ENCODE data around the gene SUGCT. TPM values are rescaled to one million over a fixed set of nuclear protein-coding genes. Genes with fewer than 3 reads are reported as not detected.
"Not testable (repeated sequence)": the region's sequence is repeated elsewhere in the genome, so short reads cannot be mapped to it uniquely, and the experiment has no call there.

SUGCT gene
- total and polyA plus RNA-seq, 8 donors: 0.87 to 8.0 (median 2.9) TPM; not detected in 1

- TF ChIP-seq POLR2AphosphoS5 (IDR thresholded peaks at IDR 0.05) (no peak), POLR2A (IDR thresholded peaks at IDR 0.05) (no peak), CTCF (IDR thresholded peaks at IDR 0.05) (no peak), EP300 (IDR thresholded peaks at IDR 0.05) (no peak)
- H3K27ac ChIP-seq: no peak overlapping the region
- H3K9me3 ChIP-seq: no peaks in the 10 kb centered on the region
- no peaks in the 10 kb centered on the region for H3K36me3 ChIP-seq
- H3K4me1 ChIP-seq: no peaks in the 10 kb centered on the region
- WGBS, 5 donors: 15 to 34% (median 22%) methylated on average over 3 of the region's 3 CpGs
- DNase-seq: no peak
- no peaks in the 10 kb centered on the region for H3K27me3 ChIP-seq
- no peak overlapping the region for H3K4me3 ChIP-seq
- intact Hi-C loops (cut with DNase I; ENCODE audit: low total_unique reads): no loop called here
Observed at GRCh38 chr7:40263752-40264390, 129.1 kb downstream of the SUGCT start.

DNA sequence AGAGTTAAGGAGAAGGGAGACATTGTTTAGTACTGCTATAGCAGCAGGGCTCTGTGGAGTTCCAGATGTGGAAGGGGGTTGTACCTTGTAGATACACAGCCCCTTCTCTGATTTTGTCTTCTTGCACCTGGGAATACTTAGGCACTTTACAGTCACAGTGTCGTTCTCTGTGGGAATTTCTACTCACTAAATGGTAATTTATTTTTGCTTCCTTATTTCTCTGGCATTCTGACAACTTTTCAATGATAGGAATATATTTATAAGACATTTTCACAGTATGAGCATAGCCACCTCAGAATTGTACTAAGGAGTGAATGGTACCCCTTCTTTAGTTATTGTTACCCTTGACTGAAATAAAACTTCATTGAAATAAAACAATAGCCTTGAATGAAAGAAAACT is 132.8 kb downstream of the SUGCT start:
- no peaks in the 10 kb centered on the region for H3K27me3 ChIP-seq
- intact Hi-C loops (cut with DNase I; ENCODE audit: low total_unique reads): no loop called here
- TF ChIP-seq POLR2A (IDR thresholded peaks at IDR 0.05): no peak
- TF ChIP-seq POLR2AphosphoS5 (IDR thresholded peaks at IDR 0.05): no peak
- no peak for TF ChIP-seq CTCF (IDR thresholded peaks at IDR 0.05)
- no peak for TF ChIP-seq EP300 (IDR thresholded peaks at IDR 0.05)
- no peak for DNase-seq
- no peak overlapping the region for H3K4me3 ChIP-seq
- H3K27ac ChIP-seq: no peak overlapping the region
- WGBS, 5 donors: 26 to 46% (median 41%) methylated on average over 1 of the region's 1 CpG
- H3K9me3 ChIP-seq: no peaks in the 10 kb centered on the region
- no peaks in the 10 kb centered on the region for H3K4me1 ChIP-seq
- H3K36me3 ChIP-seq: no peaks in the 10 kb centered on the region

GRCh38 chr7:40268810-40269209 is 134.0 kb downstream of the SUGCT start:
- H3K27me3 ChIP-seq; H3K36me3 ChIP-seq; H3K4me1 ChIP-seq; H3K9me3 ChIP-seq; H3K4me3 ChIP-seq; intact Hi-C loops (cut with DNase I; ENCODE audit: low total_unique reads): not testable (repeated sequence)
- peak overlapping the region in 1 of 5 donors; percentile 22 for H3K27ac ChIP-seq
- peak in 1 of 2 donors; percentile 14 for DNase-seq
- WGBS, 5 donors: 66 to 92% (median 87%) methylated on average over 5 of the region's 5 CpGs

DNA sequence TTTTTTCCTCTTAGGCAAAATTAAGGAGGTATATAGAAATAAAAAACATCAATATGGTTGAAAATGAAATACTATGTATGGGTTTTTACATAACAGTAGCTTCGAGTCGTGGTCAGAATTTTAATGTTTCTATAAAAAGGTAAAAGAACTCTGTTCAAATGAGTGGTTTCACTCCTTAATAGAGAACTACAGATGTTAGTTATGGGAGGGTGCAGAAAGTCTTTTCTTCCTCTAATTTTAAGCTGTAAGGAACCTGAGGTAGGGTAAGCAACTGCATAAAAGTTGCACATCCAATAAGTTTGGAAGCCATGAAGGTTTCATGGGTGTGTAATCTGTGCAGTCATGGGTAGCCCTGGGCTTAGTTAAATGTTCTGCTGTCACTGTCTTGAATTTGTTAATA is 141.3 kb downstream of the SUGCT start:
- H3K36me3 ChIP-seq: no peaks in the 10 kb centered on the region
- no peaks in the 10 kb centered on the region for H3K27me3 ChIP-seq
- peaks cover 0 to 1% (median 0%) of the 10 kb centered on the region in 4 donors for H3K9me3 ChIP-seq
- H3K27ac ChIP-seq: no peak overlapping the region
- intact Hi-C loops (cut with DNase I; ENCODE audit: low total_unique reads): no loop called here
- no peak overlapping the region for H3K4me3 ChIP-seq
- WGBS, 5 donors: 85 to 96% (median 88%) methylated on average over 2 of the region's 2 CpGs
- no peak for TF ChIP-seq POLR2AphosphoS5 (IDR thresholded peaks at IDR 0.05)
- no peak for TF ChIP-seq POLR2A (IDR thresholded peaks at IDR 0.05)
- no peak for TF ChIP-seq EP300 (IDR thresholded peaks at IDR 0.05)
- no peak for TF ChIP-seq CTCF (IDR thresholded peaks at IDR 0.05)
- no peak for DNase-seq
- no peaks in the 10 kb centered on the region for H3K4me1 ChIP-seq

- Histone ChIP-seq H3K27me3 (no peaks in the 10 kb centered on the region), H3K27ac (no peak overlapping the region), H3K4me3 (no peak overlapping the region), H3K9me3 (peaks cover 0 to 12% (median 0%) of the 10 kb centered on the region in 4 donors), H3K36me3 (no peaks in the 10 kb centered on the region), H3K4me1 (no peaks in the 10 kb centered on the region)
- 45 to 48% (median 47%) methylated on average over 2 of the region's 2 CpGs for WGBS, 5 donors
- no peak for DNase-seq
- TF ChIP-seq EP300 (IDR thresholded peaks at IDR 0.05) (no peak), CTCF (IDR thresholded peaks at IDR 0.05) (no peak), POLR2AphosphoS5 (IDR thresholded peaks at IDR 0.05) (no peak), POLR2A (IDR thresholded peaks at IDR 0.05) (no peak)
- intact Hi-C loops (cut with DNase I; ENCODE audit: low total_unique reads): no loop called here
Observed at GRCh38 chr7:40279991-40280390, 145.2 kb downstream of the SUGCT start.

Data from stomach (tissue), 9 donors.